Left lung (tissue), 10 donors: ENCODE data around the gene EHD2. TPM values are rescaled to one million over a fixed set of nuclear protein-coding genes. Genes with fewer than 3 reads are reported as not detected.
"Not testable (repeated sequence)": the region's sequence is repeated elsewhere in the genome, so short reads cannot be mapped to it uniquely, and the experiment has no call there.

Source experiments
- ATAC-seq: fragments of 200-7000 bp; cut with Tn5 transposase; one replicate; pipeline ENCODE4 v1.9.1; 2020; ENCODE audit warnings: moderate library complexity
- DNase-seq, 4 donors: peaks; one replicate each; pipeline ENCODE4 v3.0.0-alpha.2; 2013 to 2020
- H3K27ac ChIP-seq, 2 donors: fragments of 200-600 bp; sonication (generic) in 1 of 2; one replicate each; pipeline versions ENCODE4 v1.5.0 to v1.8.0; 2020 to 2021
- H3K27me3 ChIP-seq, 2 donors: fragments of 200-600 bp; sonication (generic) in 1 of 2; one replicate each; pipeline versions ENCODE4 v1.5.0 to v1.8.0; 2020 to 2021
- H3K36me3 ChIP-seq, 2 donors: fragments of 200-600 bp; sonication (generic) in 1 of 2; one replicate each; pipeline versions ENCODE4 v1.5.0 to v1.8.0; 2020 to 2021
- H3K4me1 ChIP-seq, 2 donors: fragments of 200-600 bp; one replicate each; pipeline ENCODE4 v1.8.0; 2021
- H3K4me3 ChIP-seq, 2 donors: fragments of 200-600 bp; sonication (generic) in 1 of 2; one replicate each; pipeline versions ENCODE4 v1.5.0 to v1.8.0; 2020 to 2021; ENCODE audit warnings: mild to moderate bottlenecking in 1 of 2
- H3K9me3 ChIP-seq, 2 donors: fragments of 200-600 bp; sonication (generic) in 1 of 2; one replicate each; pipeline versions ENCODE4 v1.5.0 to v1.8.0; 2020 to 2021
- CTCF ChIP-seq, 2 donors: fragments of 200-600 bp; sonication (generic) in 1 of 2; IDR thresholded peaks; one replicate each; pipeline versions ENCODE4 v1.5.0 to v1.8.0; 2021; ENCODE audit warnings: antibody characterized with exemption in 2 of 2
- intact Hi-C, 2 donors: fragments of 100-400 bp; cut with DNase I; formaldehyde crosslinking; loops; one replicate each; pipeline versions ENCODE4 v1.11.2 to v1.14.2; 2022
- polyA plus RNA-seq, 6 donors: library from polyadenylated mRNA; unstranded; fragments of 120-200 nt; gene quantifications; one replicate each; pipeline ENCODE4 v1.2.1, GENCODE V29; 2013; ENCODE audit not compliant: insufficient read length in 6 of 6
- total RNA-seq, 2 donors: library from RNA; stranded (reverse); fragmentation: NEBNext Ultra II Directional; extraction: Animal tissue kit (Norgen Biotek cat#: 25700); gene quantifications; one replicate each; pipeline ENCODE4 v1.2.1, GENCODE V29; 2021
- donor health status: DM: no; HTN: yes; CAD: no.
- donor health status: DM: no; HTN: no; CAD: no.

Gene EHD2
- total and polyA plus RNA-seq, 8 donors = 97.3 to 263 (median 130) TPM

DNA sequence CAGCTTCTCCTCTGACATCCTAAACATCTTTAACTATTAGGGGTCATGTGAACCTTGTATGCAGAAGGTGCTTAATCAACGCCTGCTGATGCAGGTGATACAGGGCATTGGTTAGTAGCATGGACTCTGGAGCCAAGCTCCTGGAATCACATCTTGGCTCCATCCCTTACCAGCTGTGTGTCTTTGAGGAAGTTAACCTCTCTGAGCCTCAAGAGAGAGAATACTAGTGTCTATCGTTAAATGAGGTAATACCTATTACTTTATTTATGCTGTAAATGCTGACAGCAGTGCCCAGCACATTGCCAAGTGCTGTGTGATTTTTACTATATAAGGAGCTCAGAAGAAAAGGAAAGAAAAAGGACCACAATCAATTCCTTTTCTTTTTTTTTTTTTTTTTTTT lies 54.1 kb downstream of the EHD2 start:
- DNase-seq (no peak), ATAC-seq (no peak)
- intact Hi-C loops = no loop called here
- H3K27me3 ChIP-seq = no peaks in the 10 kb centered on the region
- no peaks in the 10 kb centered on the region for H3K36me3 ChIP-seq
- no peaks in the 10 kb centered on the region for H3K9me3 ChIP-seq
- H3K4me3 ChIP-seq = no peak overlapping the region
- H3K4me1 ChIP-seq = no peaks in the 10 kb centered on the region
- no peak overlapping the region for H3K27ac ChIP-seq
- TF ChIP-seq CTCF (IDR thresholded peaks at IDR 0.05) = no peak

DNA sequence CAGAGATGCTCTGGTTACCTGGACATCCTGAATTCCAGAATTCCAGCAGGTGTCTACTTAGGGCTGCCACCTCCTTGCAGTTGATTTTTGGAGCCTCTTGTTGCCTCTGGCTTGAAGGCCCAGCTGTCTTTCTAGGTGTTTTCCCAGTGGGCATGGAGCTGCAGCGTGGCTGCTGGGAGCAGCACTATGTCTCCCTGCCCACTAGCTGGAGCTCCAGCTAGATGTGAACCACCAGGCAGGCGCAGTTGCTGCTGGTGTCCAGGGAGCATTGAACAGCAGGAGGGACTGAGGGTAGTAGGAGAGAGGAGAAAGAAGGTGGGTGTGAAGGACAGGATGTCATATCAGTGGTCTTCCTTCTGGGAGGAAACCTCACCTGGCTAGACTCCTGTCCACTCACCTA lies 55.4 kb downstream of the EHD2 start:
- Histone ChIP-seq H3K27me3 (no peaks in the 10 kb centered on the region), H3K27ac (no peak overlapping the region), H3K36me3 (no peaks in the 10 kb centered on the region), H3K9me3 (no peaks in the 10 kb centered on the region), H3K4me3 (no peak overlapping the region), H3K4me1 (no peaks in the 10 kb centered on the region)
- ATAC-seq (no peak), DNase-seq (no peak)
- intact Hi-C loops = no loop called here
- TF ChIP-seq CTCF (IDR thresholded peaks at IDR 0.05) = no peak

DNA sequence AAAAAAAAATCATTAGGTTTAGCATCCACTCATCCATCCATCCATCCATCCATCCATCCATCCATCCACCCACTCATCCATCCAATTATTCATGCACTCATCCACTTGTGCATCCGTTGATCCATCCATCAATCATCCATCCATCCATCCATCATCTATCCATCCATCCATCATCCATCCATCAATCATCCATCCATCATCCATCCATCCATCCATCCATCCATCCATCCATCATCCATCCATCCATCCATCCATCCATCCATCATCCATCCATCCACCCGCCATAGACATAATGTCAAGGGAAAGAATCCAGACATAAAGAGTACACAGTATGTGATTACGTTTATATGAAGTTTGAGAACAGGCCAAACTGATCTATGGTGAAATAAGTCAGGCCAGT lies 56.3 kb downstream of the EHD2 start:
- Histone ChIP-seq H3K9me3 (no peaks in the 10 kb centered on the region), H3K36me3 (no peaks in the 10 kb centered on the region), H3K27ac (no peak overlapping the region), H3K27me3 (no peaks in the 10 kb centered on the region), H3K4me1 (no peaks in the 10 kb centered on the region), H3K4me3 (no peak overlapping the region)
- ATAC-seq (no peak), DNase-seq (no peak)
- no peak for TF ChIP-seq CTCF (IDR thresholded peaks at IDR 0.05)
- intact Hi-C loops = no loop called here

DNA sequence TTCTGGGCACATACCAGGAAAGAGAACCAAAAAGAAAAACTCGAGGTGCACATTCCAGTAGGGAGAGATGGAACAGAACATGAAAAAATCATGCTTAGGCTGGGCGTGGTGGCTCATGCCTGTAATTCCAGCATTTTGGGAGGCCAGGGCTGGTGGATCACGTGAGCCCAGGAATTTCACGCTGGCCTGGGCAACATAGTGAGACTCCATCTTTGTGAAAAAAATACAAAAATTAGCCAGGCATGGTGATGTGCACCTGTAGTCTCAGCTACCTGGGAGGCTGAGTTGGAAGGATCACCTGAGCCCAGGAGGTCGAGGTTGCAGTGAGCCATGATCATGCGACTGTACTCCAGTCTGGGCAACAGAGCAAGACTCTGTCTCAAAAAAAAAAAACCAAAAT lies 58.1 kb downstream of the EHD2 start:
- H3K9me3 ChIP-seq, DNase-seq, ATAC-seq, H3K4me3 ChIP-seq, H3K27ac ChIP-seq, H3K27me3 ChIP-seq, H3K36me3 ChIP-seq, intact Hi-C loops, H3K4me1 ChIP-seq: not testable (repeated sequence)

- no peaks in the 10 kb centered on the region for H3K9me3 ChIP-seq
- peaks cover 25 to 31% of the 10 kb centered on the region in 2 donors for H3K4me1 ChIP-seq
- no peak for TF ChIP-seq CTCF (IDR thresholded peaks at IDR 0.05)
- ATAC-seq (peak; percentile 35), DNase-seq (peak in 1 of 4 donors; percentile 29)
- H3K27me3 ChIP-seq = no peaks in the 10 kb centered on the region
- peak overlapping the region; percentile 94 to 98 for H3K27ac ChIP-seq
- peaks cover 0 to 10% of the 10 kb centered on the region in 2 donors for H3K36me3 ChIP-seq
- intact Hi-C loops = no loop called here
- H3K4me3 ChIP-seq = no peak overlapping the region
Measured at GRCh38 chr19:47776568-47776967, 63.3 kb downstream of the EHD2 start.

- peak overlapping the region; percentile 74 to 92 for H3K4me3 ChIP-seq
- peaks cover 0 to 17% of the 10 kb centered on the region in 2 donors for H3K36me3 ChIP-seq
- H3K27me3 ChIP-seq, ATAC-seq, intact Hi-C loops, H3K9me3 ChIP-seq, DNase-seq: not testable (repeated sequence)
- H3K4me1 ChIP-seq = peaks cover 29 to 31% of the 10 kb centered on the region in 2 donors
- H3K27ac ChIP-seq = peak overlapping the region; percentile 94 to 98
Measured at GRCh38 chr19:47777245-47778048, 64.2 kb downstream of the EHD2 start.
